CD4-positive, alpha-beta T cell treated with Interleukin-15 for 4 hours (primary cell): ENCODE results near the gene B3GNT3.

Experiments used
- DNase-seq: peaks from one replicate; pipeline ENCODE4 v3.0.0-alpha.2; 2020; ENCODE audit warnings: low spot score

The B3GNT3 gene

DNA sequence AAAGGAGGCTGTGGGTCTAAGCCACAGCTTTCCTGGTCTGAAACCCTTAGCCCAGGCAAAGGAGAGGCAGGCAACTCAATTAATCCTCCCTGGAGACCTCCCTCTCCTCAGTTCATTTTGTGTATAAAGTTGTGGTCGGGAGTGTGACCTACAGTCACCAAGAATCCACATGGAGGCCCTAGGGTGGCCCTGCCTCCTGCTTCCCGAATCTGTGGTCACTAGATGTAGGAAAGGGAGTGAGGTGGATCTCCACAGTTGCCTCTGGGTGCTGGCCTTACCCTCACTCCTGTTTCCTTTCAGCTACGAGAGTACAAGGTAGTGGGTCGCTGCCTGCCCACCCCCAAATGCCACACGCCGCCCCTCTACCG is 66.0 kb downstream of the B3GNT3 start:
- no peak for DNase-seq

GRCh38 chr19:17861542-17862402 is 66.8 kb downstream of the B3GNT3 start:
- DNase-seq, result no peak

- DNase-seq, result no peak
These were observed 68.0 kb downstream of the B3GNT3 start for GRCh38 chr19:17862711-17863519.
